SK-N-SH (cell line): ENCODE results near the gene CARS2. TPM values are rescaled to one million over a fixed set of nuclear protein-coding genes. Genes with fewer than 3 reads are reported as not detected.

Experiments used
- CTCF ChIA-PET: fragments of 300-600, 350-600 bp; formaldehyde crosslinking; extraction: SDS; loops from one replicate; lab custom pipeline; 2021; lab: Yijun Ruan, JAX
- POLR2A ChIA-PET: fragments of 350-600 bp; sonication (Branson Sonifier 250); formaldehyde crosslinking; extraction: SDS; loops from one replicate; lab custom pipeline; 2020; ENCODE audit warnings: antibody characterized with exemption, inconsistent platforms; lab: Yijun Ruan, JAX
- DNase-seq: peaks from one replicate; pipeline ENCODE4 v3.0.0; 2012
- H2AFZ ChIP-seq: fragments of 200-600 bp; sonication (generic); 2 replicates; pipeline ENCODE4 v1.8.1; 2016; ENCODE audit warnings: antibody characterized with exemption, mild to moderate bottlenecking, low read depth
- H3F3A ChIP-seq: fragments of 200-600 bp; sonication (generic); replicated peaks from 2 replicates; pipeline ENCODE3; 2016; ENCODE audit warnings: antibody characterized with exemption, mild to moderate bottlenecking; ENCODE audit not compliant: insufficient read depth
- H3K27ac ChIP-seq, 2 experiments: fragments of 200-500 bp in 1 of 2; fragments of 200-600 bp in 1 of 2; sonication (Bioruptor generic) in 1 of 2; sonication (generic), shearing (Covaris generic) in 1 of 2; 2 replicates each; pipeline versions ENCODE4 v1.5.1 to v1.6.1; 2014 to 2016; ENCODE audit warnings: low read depth in 2 of 2, inconsistent platforms in 1 of 2, low read length in 1 of 2, mild to moderate bottlenecking in 1 of 2, mixed read lengths in 1 of 2
- H3K27me3 ChIP-seq: fragments of 200-600 bp; sonication (generic), shearing (Covaris generic); 2 replicates; pipeline ENCODE4 v1.6.1; 2016; ENCODE audit warnings: mixed run types; ENCODE audit not compliant: insufficient read depth
- H3K36me3 ChIP-seq, 2 experiments: fragments of 200-500 bp in 1 of 2; fragments of 200-600 bp in 1 of 2; sonication (Bioruptor generic) in 1 of 2; sonication (generic) in 1 of 2; replicated peaks in 1 of 2; 2 replicates each; pipeline versions ENCODE3 to v1.5.1; 2014 to 2016; ENCODE audit warnings: low read length in 1 of 2, mild to moderate bottlenecking in 1 of 2; ENCODE audit not compliant: insufficient read depth in 2 of 2, control insufficient read depth in 1 of 2
- H3K4me1 ChIP-seq, 2 experiments: fragments of 200-500 bp in 1 of 2; fragments of 200-600 bp in 1 of 2; sonication (Bioruptor generic) in 1 of 2; sonication (generic), shearing (Covaris generic) in 1 of 2; 2 replicates each; pipeline versions ENCODE4 v1.5.1 to v1.6.1; 2014 to 2016; ENCODE audit warnings: low read depth in 1 of 2, low read length in 1 of 2, mixed run types in 1 of 2; ENCODE audit not compliant: insufficient read depth in 2 of 2, control insufficient read depth in 1 of 2
- H3K4me2 ChIP-seq: fragments of 200-600 bp; sonication (generic), shearing (Covaris generic); 2 replicates; pipeline ENCODE4 v1.6.1; 2017; ENCODE audit warnings: mixed run types
- H3K4me3 ChIP-seq, 2 experiments: fragments of 200-500 bp in 1 of 2; fragments of 200-600 bp in 1 of 2; sonication (Bioruptor generic) in 1 of 2; sonication (generic), shearing (Covaris generic) in 1 of 2; 2 replicates each; pipeline versions ENCODE4 v1.5.1 to v1.8.1; 2014 to 2016; ENCODE audit warnings: low read depth in 2 of 2, inconsistent platforms in 1 of 2, low read length in 1 of 2, mild to moderate bottlenecking in 1 of 2, mixed read lengths in 1 of 2, moderate library complexity in 1 of 2
- H3K79me2 ChIP-seq: fragments of 200-600 bp; sonication (generic); 2 replicates; pipeline ENCODE4 v1.8.1; 2017; ENCODE audit warnings: mild to moderate bottlenecking; ENCODE audit not compliant: insufficient read depth
- H3K9ac ChIP-seq: fragments of 200-600 bp; sonication (generic); 2 replicates; pipeline ENCODE4 v1.6.1; 2017; ENCODE audit warnings: mixed run types
- H3K9me2 ChIP-seq: fragments of 200-600 bp; sonication (generic); 2 replicates; pipeline ENCODE4 v1.6.1; 2017; ENCODE audit warnings: mixed run types
- H3K9me3 ChIP-seq: fragments of 200-600 bp; sonication (generic); 2 replicates; pipeline ENCODE4 v1.6.1; 2017; ENCODE audit warnings: mixed run types, mild to moderate bottlenecking, moderate library complexity
- H4K20me1 ChIP-seq: fragments of 200-600 bp; sonication (generic); 2 replicates; pipeline ENCODE4 v1.6.1; 2017; ENCODE audit warnings: mild to moderate bottlenecking, mixed run types; ENCODE audit not compliant: insufficient read depth
- CHD2 ChIP-seq: fragments of 150-350 bp; IDR thresholded peaks from 2 replicates; pipeline ENCODE4 v1.6.1; 2018; ENCODE audit warnings: low read length; ENCODE audit not compliant: partially characterized antibody
- ELF1 ChIP-seq: IDR thresholded peaks from 2 replicates; pipeline ENCODE4 v1.4.0; 2012
- EP300 ChIP-seq, 2 experiments: IDR thresholded peaks; 2 replicates each; pipeline versions ENCODE4 v1.4.0 to v1.6.1; 2012; ENCODE audit warnings: borderline replicate concordance in 1 of 2, low read depth in 1 of 2, low read length in 1 of 2
- FOSL2 ChIP-seq: IDR thresholded peaks from 2 replicates; pipeline ENCODE4 v1.4.0; 2012; ENCODE audit warnings: low read depth, mild to moderate bottlenecking, moderate library complexity, borderline replicate concordance
- GABPA ChIP-seq: IDR thresholded peaks from 2 replicates; pipeline ENCODE4 v1.4.0; 2012; ENCODE audit warnings: low read depth, mild to moderate bottlenecking
- GATA2 ChIP-seq: sonication (generic); formaldehyde crosslinking; IDR thresholded peaks from 2 replicates; pipeline ENCODE4 v1.5.0; 2020; ENCODE audit warnings: mild to moderate bottlenecking, missing genetic modification reagents
- MEF2A ChIP-seq: IDR thresholded peaks from 2 replicates; pipeline ENCODE4 v1.4.0; 2012; ENCODE audit warnings: low read depth, borderline replicate concordance
- MXI1 ChIP-seq: IDR thresholded peaks from 2 replicates; pipeline ENCODE4 v1.6.1; 2012; ENCODE audit warnings: mild to moderate bottlenecking, low read depth, low read length, improper control_type of control experiment
- NFIC ChIP-seq: IDR thresholded peaks from 2 replicates; pipeline ENCODE4 v1.4.0; 2012; ENCODE audit warnings: borderline replicate concordance
- NRF1 ChIP-seq: IDR thresholded peaks from 2 replicates; pipeline ENCODE4 v1.6.1; 2012; ENCODE audit warnings: low read depth, mild to moderate bottlenecking, low read length
- POLR2AphosphoS5 ChIP-seq: IDR thresholded peaks from 2 replicates; pipeline ENCODE4 v1.6.1; 2012; ENCODE audit warnings: low read depth, low read length
- RAD21 ChIP-seq: IDR thresholded peaks from 2 replicates; pipeline ENCODE4 v1.6.1; 2012; ENCODE audit warnings: mild to moderate bottlenecking, low read length
- RCOR1 ChIP-seq: fragments of 150-350 bp; IDR thresholded peaks from 2 replicates; pipeline ENCODE4 v1.6.1; 2017; ENCODE audit warnings: antibody characterized with exemption, low read length
- RXRA ChIP-seq: IDR thresholded peaks from 2 replicates; pipeline ENCODE4 v1.4.0; 2012; ENCODE audit warnings: low read depth, mild to moderate bottlenecking, borderline replicate concordance
- SIN3A ChIP-seq: IDR thresholded peaks from 2 replicates; pipeline ENCODE4 v1.6.1; 2012; ENCODE audit warnings: low read depth, mild to moderate bottlenecking, low read length, moderate library complexity, borderline replicate concordance
- TAF1 ChIP-seq: IDR thresholded peaks from 2 replicates; pipeline ENCODE4 v1.6.1; 2012; ENCODE audit warnings: low read depth, mild to moderate bottlenecking, low read length, moderate library complexity, borderline replicate concordance
- TEAD4 ChIP-seq: IDR thresholded peaks from 2 replicates; pipeline ENCODE4 v1.4.0; 2012; ENCODE audit warnings: mild to moderate bottlenecking, borderline replicate concordance; ENCODE audit not compliant: insufficient read depth
- YY1 ChIP-seq: IDR thresholded peaks from 2 replicates; pipeline ENCODE4 v1.4.0; 2012; ENCODE audit warnings: low read depth, mild to moderate bottlenecking
- WGBS: methylation state at CpG from one replicate; pipeline ENCODE4 v1.1.6; 2017; ENCODE audit warnings: low lambda C conversion rate; 5-methylcytosine and 5-hydroxymethylcytosine counted together
- polyA plus RNA-seq, 3 experiments: library from polyadenylated mRNA; depleted of rRNA; stranded (reverse); fragments of >200 nt; gene quantifications; 2 replicates each; pipeline ENCODE4 v1.2.3, GENCODE V29; 2012
- TF ChIP-seq, protein P1 (sequence below): IDR thresholded peaks from 2 replicates; pipeline ENCODE4; 2012
- TF ChIP-seq, protein P2 (sequence below): fragments of 200-600 bp; sonication (generic); IDR thresholded peaks from 2 replicates; pipeline ENCODE4 v1.6.1; 2017; ENCODE audit warnings: antibody characterized with exemption, mild to moderate bottlenecking, moderate library complexity
- TF ChIP-seq, protein P3 (sequence below): IDR thresholded peaks from 2 replicates; pipeline ENCODE4 v1.4.0; 2012; ENCODE audit warnings: low read depth, borderline replicate concordance
- TF ChIP-seq, protein P4 (sequence below): IDR thresholded peaks from 2 replicates; pipeline ENCODE4 v1.6.1; 2012; ENCODE audit warnings: mild to moderate bottlenecking, low read depth, low read length, moderate library complexity
- TF ChIP-seq, protein P5 (sequence below): IDR thresholded peaks from 2 replicates; pipeline ENCODE4 v1.4.0; 2012; ENCODE audit warnings: low read depth, borderline replicate concordance

The CARS2 gene
- polyA plus RNA-seq, 1 of the 3 experiments (the other 2 are of a cell fraction) = 78.6 TPM

DNA sequence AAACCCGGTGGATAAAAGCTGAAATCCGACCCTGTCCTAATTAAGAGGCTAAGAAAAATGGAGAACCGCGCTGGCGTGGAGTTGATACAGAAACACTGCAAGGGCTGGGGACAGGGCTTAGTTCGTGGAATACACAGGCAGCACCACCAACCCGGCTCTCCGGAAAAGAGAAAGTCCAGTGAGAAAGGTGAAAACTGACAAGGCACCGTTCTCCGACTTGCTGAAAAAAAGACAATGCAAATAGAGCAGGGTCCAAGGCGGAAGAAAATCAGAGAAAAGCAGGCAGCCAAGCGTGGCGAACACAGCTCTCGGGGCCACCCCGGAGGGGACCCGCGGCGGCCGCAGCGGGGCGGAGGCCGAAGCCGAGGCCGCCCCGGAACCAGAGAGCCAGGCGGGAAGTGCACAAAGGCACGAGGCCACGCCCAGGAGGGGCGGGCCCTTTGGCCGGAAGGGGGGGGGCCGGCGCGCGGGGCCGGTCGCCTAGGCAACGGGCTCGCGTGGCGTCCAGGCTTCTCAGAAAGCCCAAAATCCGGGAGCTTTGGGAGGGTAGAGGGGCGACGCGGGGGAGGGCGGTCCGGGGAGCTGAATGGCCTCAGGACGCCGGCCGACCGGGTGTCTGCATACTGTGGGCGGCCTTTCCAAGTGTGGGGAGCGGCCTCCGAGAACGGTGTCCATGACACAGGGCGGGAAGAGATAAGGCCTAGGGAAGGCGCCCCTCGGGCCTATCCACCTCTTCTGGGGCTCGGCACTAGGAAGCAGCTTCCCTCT lies 6.3 kb upstream of the CARS2 start:
- POLR2A ChIA-PET = interaction anchor here (1.0 to 1.3 kb wide), 6 partner anchors 9 to 257 kb away, joined by 3 to 4 read pairs (median 3); partner anchors contain the start of genes ANKRD10 and NAXD
- Histone ChIP-seq H3K79me2 (peaks cover 43% of the 10 kb centered on the region), H3K9me2 (no peaks in the 10 kb centered on the region), H3K27ac (peak overlapping the region; percentile 100), H3K4me1 (peaks cover 1 to 3% of the 10 kb centered on the region in 2 experiments; a peak in 3 of 4 replicates), H2AFZ (peak overlapping the region; percentile 56; the same call in 1 of the 2 replicates), H4K20me1 (peaks cover 15% of the 10 kb centered on the region), H3K27me3 (no peaks in the 10 kb centered on the region), H3K9ac (peak overlapping the region; percentile 100), H3K4me2 (peak overlapping the region; percentile 92), H3K4me3 (peak overlapping the region; percentile 89 to 97), H3F3A (peaks cover 20% of the 10 kb centered on the region), H3K36me3 (no peaks in the 10 kb centered on the region), H3K9me3 (no peaks in the 10 kb centered on the region)
- CTCF ChIA-PET = interaction anchor here (1.0 to 1.8 kb wide), 3 partner anchors 29 to 256 kb away, joined by 3 to 6 read pairs (median 4); no protein-coding TSS in a partner anchor
- DNase-seq = peak; percentile 93
- 2% methylated on average over 29 of the region's 58 CpGs for WGBS
- TF ChIP-seq, protein P1, sequence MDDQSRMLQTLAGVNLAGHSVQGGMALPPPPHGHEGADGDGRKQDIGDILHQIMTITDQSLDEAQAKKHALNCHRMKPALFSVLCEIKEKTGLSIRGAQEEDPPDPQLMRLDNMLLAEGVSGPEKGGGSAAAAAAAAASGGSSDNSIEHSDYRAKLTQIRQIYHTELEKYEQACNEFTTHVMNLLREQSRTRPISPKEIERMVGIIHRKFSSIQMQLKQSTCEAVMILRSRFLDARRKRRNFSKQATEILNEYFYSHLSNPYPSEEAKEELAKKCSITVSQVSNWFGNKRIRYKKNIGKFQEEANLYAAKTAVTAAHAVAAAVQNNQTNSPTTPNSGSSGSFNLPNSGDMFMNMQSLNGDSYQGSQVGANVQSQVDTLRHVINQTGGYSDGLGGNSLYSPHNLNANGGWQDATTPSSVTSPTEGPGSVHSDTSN = no peak
- TF ChIP-seq NFIC = no peak
- TF ChIP-seq SIN3A = peak; percentile 6; the same call in 1 of the 2 replicates
- TF ChIP-seq ELF1 = peak; percentile 66
- no peak for TF ChIP-seq FOSL2
- TF ChIP-seq POLR2AphosphoS5 = peak; percentile 90
- no peak for TF ChIP-seq EP300 (IDR thresholded peaks at IDR 0.05; ENCODE audit: borderline replicate concordance in 1 of 2, low read depth in 1 of 2, low read length in 1 of 2)
- TF ChIP-seq RXRA = no peak
- TF ChIP-seq, protein P2, sequence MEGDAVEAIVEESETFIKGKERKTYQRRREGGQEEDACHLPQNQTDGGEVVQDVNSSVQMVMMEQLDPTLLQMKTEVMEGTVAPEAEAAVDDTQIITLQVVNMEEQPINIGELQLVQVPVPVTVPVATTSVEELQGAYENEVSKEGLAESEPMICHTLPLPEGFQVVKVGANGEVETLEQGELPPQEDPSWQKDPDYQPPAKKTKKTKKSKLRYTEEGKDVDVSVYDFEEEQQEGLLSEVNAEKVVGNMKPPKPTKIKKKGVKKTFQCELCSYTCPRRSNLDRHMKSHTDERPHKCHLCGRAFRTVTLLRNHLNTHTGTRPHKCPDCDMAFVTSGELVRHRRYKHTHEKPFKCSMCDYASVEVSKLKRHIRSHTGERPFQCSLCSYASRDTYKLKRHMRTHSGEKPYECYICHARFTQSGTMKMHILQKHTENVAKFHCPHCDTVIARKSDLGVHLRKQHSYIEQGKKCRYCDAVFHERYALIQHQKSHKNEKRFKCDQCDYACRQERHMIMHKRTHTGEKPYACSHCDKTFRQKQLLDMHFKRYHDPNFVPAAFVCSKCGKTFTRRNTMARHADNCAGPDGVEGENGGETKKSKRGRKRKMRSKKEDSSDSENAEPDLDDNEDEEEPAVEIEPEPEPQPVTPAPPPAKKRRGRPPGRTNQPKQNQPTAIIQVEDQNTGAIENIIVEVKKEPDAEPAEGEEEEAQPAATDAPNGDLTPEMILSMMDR = no peak
- TF ChIP-seq TAF1 = peak; percentile 61; the same call in 1 of the 2 replicates
- no peak; the same call in 1 of the 2 replicates for TF ChIP-seq MEF2A
- no peak for TF ChIP-seq RAD21
- TF ChIP-seq, protein P3, sequence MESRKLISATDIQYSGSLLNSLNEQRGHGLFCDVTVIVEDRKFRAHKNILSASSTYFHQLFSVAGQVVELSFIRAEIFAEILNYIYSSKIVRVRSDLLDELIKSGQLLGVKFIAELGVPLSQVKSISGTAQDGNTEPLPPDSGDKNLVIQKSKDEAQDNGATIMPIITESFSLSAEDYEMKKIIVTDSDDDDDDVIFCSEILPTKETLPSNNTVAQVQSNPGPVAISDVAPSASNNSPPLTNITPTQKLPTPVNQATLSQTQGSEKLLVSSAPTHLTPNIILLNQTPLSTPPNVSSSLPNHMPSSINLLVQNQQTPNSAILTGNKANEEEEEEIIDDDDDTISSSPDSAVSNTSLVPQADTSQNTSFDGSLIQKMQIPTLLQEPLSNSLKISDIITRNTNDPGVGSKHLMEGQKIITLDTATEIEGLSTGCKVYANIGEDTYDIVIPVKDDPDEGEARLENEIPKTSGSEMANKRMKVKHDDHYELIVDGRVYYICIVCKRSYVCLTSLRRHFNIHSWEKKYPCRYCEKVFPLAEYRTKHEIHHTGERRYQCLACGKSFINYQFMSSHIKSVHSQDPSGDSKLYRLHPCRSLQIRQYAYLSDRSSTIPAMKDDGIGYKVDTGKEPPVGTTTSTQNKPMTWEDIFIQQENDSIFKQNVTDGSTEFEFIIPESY = no peak
- TF ChIP-seq, protein P4, sequence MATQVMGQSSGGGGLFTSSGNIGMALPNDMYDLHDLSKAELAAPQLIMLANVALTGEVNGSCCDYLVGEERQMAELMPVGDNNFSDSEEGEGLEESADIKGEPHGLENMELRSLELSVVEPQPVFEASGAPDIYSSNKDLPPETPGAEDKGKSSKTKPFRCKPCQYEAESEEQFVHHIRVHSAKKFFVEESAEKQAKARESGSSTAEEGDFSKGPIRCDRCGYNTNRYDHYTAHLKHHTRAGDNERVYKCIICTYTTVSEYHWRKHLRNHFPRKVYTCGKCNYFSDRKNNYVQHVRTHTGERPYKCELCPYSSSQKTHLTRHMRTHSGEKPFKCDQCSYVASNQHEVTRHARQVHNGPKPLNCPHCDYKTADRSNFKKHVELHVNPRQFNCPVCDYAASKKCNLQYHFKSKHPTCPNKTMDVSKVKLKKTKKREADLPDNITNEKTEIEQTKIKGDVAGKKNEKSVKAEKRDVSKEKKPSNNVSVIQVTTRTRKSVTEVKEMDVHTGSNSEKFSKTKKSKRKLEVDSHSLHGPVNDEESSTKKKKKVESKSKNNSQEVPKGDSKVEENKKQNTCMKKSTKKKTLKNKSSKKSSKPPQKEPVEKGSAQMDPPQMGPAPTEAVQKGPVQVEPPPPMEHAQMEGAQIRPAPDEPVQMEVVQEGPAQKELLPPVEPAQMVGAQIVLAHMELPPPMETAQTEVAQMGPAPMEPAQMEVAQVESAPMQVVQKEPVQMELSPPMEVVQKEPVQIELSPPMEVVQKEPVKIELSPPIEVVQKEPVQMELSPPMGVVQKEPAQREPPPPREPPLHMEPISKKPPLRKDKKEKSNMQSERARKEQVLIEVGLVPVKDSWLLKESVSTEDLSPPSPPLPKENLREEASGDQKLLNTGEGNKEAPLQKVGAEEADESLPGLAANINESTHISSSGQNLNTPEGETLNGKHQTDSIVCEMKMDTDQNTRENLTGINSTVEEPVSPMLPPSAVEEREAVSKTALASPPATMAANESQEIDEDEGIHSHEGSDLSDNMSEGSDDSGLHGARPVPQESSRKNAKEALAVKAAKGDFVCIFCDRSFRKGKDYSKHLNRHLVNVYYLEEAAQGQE = no peak
- TF ChIP-seq, protein P5, sequence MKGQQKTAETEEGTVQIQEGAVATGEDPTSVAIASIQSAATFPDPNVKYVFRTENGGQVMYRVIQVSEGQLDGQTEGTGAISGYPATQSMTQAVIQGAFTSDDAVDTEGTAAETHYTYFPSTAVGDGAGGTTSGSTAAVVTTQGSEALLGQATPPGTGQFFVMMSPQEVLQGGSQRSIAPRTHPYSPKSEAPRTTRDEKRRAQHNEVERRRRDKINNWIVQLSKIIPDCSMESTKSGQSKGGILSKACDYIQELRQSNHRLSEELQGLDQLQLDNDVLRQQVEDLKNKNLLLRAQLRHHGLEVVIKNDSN = no peak
- TF ChIP-seq TEAD4 = 0 out of 2 replicates have a peak, but pooled peaks have one; percentile 8
- TF ChIP-seq YY1 = peak; percentile 51; the same call in 1 of the 2 replicates
- TF ChIP-seq GABPA = peak; percentile 77
- no peak for TF ChIP-seq RCOR1
- TF ChIP-seq GATA2 (CRISPR knock-in tag) = no peak
- peak; percentile 69 for TF ChIP-seq MXI1
- TF ChIP-seq CHD2 = peak; percentile 60
- no peak for TF ChIP-seq NRF1
